Measurements from ENCODE around the gene IAPP. TPM values are rescaled to one million over a fixed set of nuclear protein-coding genes. Genes with fewer than 3 reads are reported as not detected.

IAPP gene
- total and polyA plus RNA-seq, 9 of the 15 experiments (the other 6 are each of a cell fraction or from before 2014, with no cell fraction given), result not detected

- TF ChIP-seq MGA (IDR thresholded peaks at IDR 0.05) (no peak), NFE2L1 (tag; IDR thresholded peaks at IDR 0.05; ENCODE audit: borderline replicate concordance, low read depth) (no peak), ZEB2 (IDR thresholded peaks at IDR 0.05) (no peak), E2F5 (CRISPR knock-in tag; IDR thresholded peaks at IDR 0.05) (no peak), ZMIZ1 (IDR thresholded peaks at IDR 0.05; ENCODE audit: low read depth in 2 of 2, low read length in 2 of 2) (no peak), BHLHE40 (IDR thresholded peaks at IDR 0.05; ENCODE audit: low read length) (peak; percentile 12; the same call in 1 of the 2 replicates), RFX5 (IDR thresholded peaks at IDR 0.05; ENCODE audit: low read depth, low read length) (no peak), ATF2 (CRISPR knock-in tag; IDR thresholded peaks at IDR 0.05) (no peak), PHB (CRISPR knock-in tag; IDR thresholded peaks at IDR 0.05) (no peak), NFIC (IDR thresholded peaks at IDR 0.05) (peak; percentile 39), NR4A1 (CRISPR knock-in tag; IDR thresholded peaks at IDR 0.05) (no peak), NR4A1 (tag; IDR thresholded peaks at IDR 0.05) (no peak)
Measured at GRCh38 chr12:21350975-21351374, 21.7 kb upstream of the IAPP start (continued).
